ENCODE results near the gene CBR4.
"Not testable (repeated sequence)": the region's sequence is repeated elsewhere in the genome, so short reads cannot be mapped to it uniquely, and the experiment has no call there.

CBR4 gene

GRCh38 chr4:169010125-169011023, at the start of gene CBR4:
Gene CBR4, minus strand, starts transcription at chr4:169010255. Its CDS starts 166 bp downstream, at chr4:169010089.
- DNase-seq (ENCODE audit: low spot score), result peak; percentile 99

- no peak for DNase-seq (ENCODE audit: low spot score)
These were observed 49.5 kb upstream of the CBR4 start for GRCh38 chr4:169059306-169060211.

- no peak for DNase-seq (ENCODE audit: low spot score)
These were observed 48.3 kb upstream of the CBR4 start for GRCh38 chr4:169058312-169058711.

GRCh38 chr4:169054879-169055278, 44.8 kb upstream of the CBR4 start:
- DNase-seq (ENCODE audit: low spot score), result no peak

GRCh38 chr4:169052594-169052945, 42.5 kb upstream of the CBR4 start:
- no peak for DNase-seq (ENCODE audit: low spot score)

- peak; percentile 14 for DNase-seq (ENCODE audit: low spot score)
These were observed 41.9 kb upstream of the CBR4 start for GRCh38 chr4:169051761-169052593.

- DNase-seq (ENCODE audit: low spot score), result no peak
These were observed 41.1 kb upstream of the CBR4 start for GRCh38 chr4:169050881-169051760.

- DNase-seq (ENCODE audit: low spot score), result no peak
These were observed 40.2 kb upstream of the CBR4 start for GRCh38 chr4:169050284-169050683.

- no peak for DNase-seq (ENCODE audit: low spot score)
These were observed 38.9 kb upstream of the CBR4 start for GRCh38 chr4:169048868-169049414.

- no peak for DNase-seq (ENCODE audit: low spot score)
These were observed 37.9 kb upstream of the CBR4 start for GRCh38 chr4:169047956-169048355.

GRCh38 chr4:169045862-169046584, 36.0 kb upstream of the CBR4 start:
- DNase-seq (ENCODE audit: low spot score), result no peak

- no peak for DNase-seq (ENCODE audit: low spot score)
These were observed 34.8 kb upstream of the CBR4 start for GRCh38 chr4:169044714-169045447.

GRCh38 chr4:169042608-169043007, 32.6 kb upstream of the CBR4 start:
- DNase-seq (ENCODE audit: low spot score), result no peak

GRCh38 chr4:169040559-169041261, 30.7 kb upstream of the CBR4 start:
- DNase-seq (ENCODE audit: low spot score), result no peak

GRCh38 chr4:169039251-169039954, 29.3 kb upstream of the CBR4 start:
- no peak for DNase-seq (ENCODE audit: low spot score)

GRCh38 chr4:169037506-169037905, 27.5 kb upstream of the CBR4 start:
- DNase-seq (ENCODE audit: low spot score), result no peak

- not testable (repeated sequence) for DNase-seq (ENCODE audit: low spot score)
These were observed 26.0 kb upstream of the CBR4 start for GRCh38 chr4:169035871-169036620.
